ENCODE measurements around the gene HPS1.

HPS1 gene

DNA sequence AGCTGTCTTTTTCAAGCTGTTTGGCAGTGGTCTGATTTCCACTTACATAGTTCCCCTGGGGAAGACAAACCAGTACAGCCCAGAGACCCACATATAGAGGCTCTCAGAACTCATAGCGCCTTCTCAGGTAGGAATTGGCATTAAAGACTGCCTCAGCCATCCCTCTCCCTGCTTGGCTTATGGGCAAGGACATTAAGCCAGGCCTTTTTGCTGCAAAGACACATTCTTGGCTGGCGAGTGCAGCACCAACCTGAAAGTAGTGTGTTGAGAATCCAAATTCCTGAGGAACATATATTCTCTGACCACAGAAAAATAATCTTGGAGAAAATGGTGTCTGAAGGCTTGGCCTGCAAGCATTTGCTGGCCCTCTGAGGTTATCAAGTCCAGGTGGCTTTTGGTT is 39.2 kb upstream of the HPS1 start:
- Histone ChIP-seq H3K9me2 (replicated peaks; ENCODE audit: insufficient read depth, low read length) (no peaks in the 10 kb centered on the region), H3K9me3 (ENCODE audit: insufficient read depth, low read length) (no peaks in the 10 kb centered on the region), H3K9ac (ENCODE audit: low read length) (no peak overlapping the region)

DNA sequence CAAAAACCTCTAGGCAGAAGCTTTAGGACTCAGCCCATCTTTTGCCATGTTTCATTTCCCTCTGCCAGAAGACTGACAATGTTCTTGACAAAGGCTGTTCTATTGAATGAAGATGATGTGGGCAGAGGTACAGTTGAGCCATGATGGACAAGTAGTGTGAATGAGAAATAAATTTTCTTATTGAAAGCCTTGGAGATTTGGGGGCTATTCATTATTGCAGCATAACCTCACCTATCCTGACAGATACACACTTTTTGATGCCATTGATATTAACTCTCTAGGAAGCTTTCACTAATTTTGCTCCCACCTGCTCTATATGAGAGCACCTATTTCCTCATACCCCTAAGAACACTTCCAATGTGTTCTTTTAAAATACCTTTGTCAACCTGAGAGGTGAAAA is 36.9 kb upstream of the HPS1 start:
- H3K4me2 ChIP-seq (ENCODE audit: low read depth, low read length, poor library complexity, severe bottlenecking) = no peak overlapping the region
- no peaks in the 10 kb centered on the region for H4K20me1 ChIP-seq (ENCODE audit: low read depth, low read length)
- TF ChIP-seq EZH2phosphoT487 (conservative IDR thresholded peaks at IDR 0.05; ENCODE audit: low read length) (no peak), CTCF (IDR thresholded peaks at IDR 0.05; ENCODE audit: insufficient read depth, low read length, poor library complexity, severe bottlenecking) (no peak)
- H3K79me2 ChIP-seq (ENCODE audit: insufficient read depth, low read length) = no peaks in the 10 kb centered on the region
- H3K9me2 ChIP-seq (replicated peaks; ENCODE audit: insufficient read depth, low read length) = no peaks in the 10 kb centered on the region
- no peak overlapping the region for H3K27ac ChIP-seq (ENCODE audit: low read depth, low read length)
- H3K4me3 ChIP-seq (ENCODE audit: insufficient read depth, low read length, poor library complexity, severe bottlenecking) = no peak overlapping the region
- no peaks in the 10 kb centered on the region for H3K27me3 ChIP-seq (ENCODE audit: low read length)
- no peak overlapping the region for H2AFZ ChIP-seq (ENCODE audit: low read depth, low read length, severe bottlenecking)
- H3K9me3 ChIP-seq (ENCODE audit: insufficient read depth, low read length) = no peaks in the 10 kb centered on the region
- no peaks in the 10 kb centered on the region for H3K36me3 ChIP-seq (ENCODE audit: low read length)
- no peaks in the 10 kb centered on the region for H3F3A ChIP-seq (ENCODE audit: insufficient read depth)
- no peak overlapping the region for H3K9ac ChIP-seq (ENCODE audit: low read length)

More for the DNA sequence above, 39.2 kb upstream of the HPS1 start:
- no peaks in the 10 kb centered on the region for H3K79me2 ChIP-seq (ENCODE audit: insufficient read depth, low read length)
- H2AFZ ChIP-seq (ENCODE audit: low read depth, low read length, severe bottlenecking) = no peak overlapping the region
- H3F3A ChIP-seq (ENCODE audit: insufficient read depth) = no peaks in the 10 kb centered on the region
- H3K4me2 ChIP-seq (ENCODE audit: low read depth, low read length, poor library complexity, severe bottlenecking) = no peak overlapping the region
- H3K4me3 ChIP-seq (ENCODE audit: insufficient read depth, low read length, poor library complexity, severe bottlenecking) = no peak overlapping the region
- no peaks in the 10 kb centered on the region for H3K27me3 ChIP-seq (ENCODE audit: low read length)
- H4K20me1 ChIP-seq (ENCODE audit: low read depth, low read length) = no peaks in the 10 kb centered on the region
- TF ChIP-seq CTCF (IDR thresholded peaks at IDR 0.05; ENCODE audit: insufficient read depth, low read length, poor library complexity, severe bottlenecking) = no peak
- no peak for TF ChIP-seq EZH2phosphoT487 (conservative IDR thresholded peaks at IDR 0.05; ENCODE audit: low read length)
- no peak overlapping the region for H3K27ac ChIP-seq (ENCODE audit: low read depth, low read length)
- H3K36me3 ChIP-seq (ENCODE audit: low read length) = no peaks in the 10 kb centered on the region

DNA sequence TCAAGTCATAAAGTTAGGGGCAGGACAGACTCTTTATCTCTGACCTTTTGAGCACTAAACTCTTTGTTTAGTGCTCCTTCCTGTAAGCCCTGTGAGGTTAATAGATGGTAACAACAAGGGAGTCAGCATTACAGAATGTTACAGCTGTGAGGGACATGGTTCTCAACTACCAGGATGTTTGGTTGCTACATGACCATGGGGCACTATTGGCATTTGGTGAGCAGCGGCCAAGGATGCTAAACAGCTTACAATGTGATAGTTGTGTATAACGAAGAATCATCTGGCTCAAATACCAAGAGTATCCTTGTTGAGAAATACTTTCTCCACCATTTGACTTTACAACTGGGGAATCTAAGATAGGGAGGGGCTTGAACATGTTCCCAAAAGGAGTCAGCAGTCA is 35.4 kb upstream of the HPS1 start:
- no peak for TF ChIP-seq EZH2phosphoT487 (conservative IDR thresholded peaks at IDR 0.05; ENCODE audit: low read length)
- no peak for TF ChIP-seq CTCF (IDR thresholded peaks at IDR 0.05; ENCODE audit: insufficient read depth, low read length, poor library complexity, severe bottlenecking)
- Histone ChIP-seq H3F3A (ENCODE audit: insufficient read depth) (no peaks in the 10 kb centered on the region), H3K36me3 (ENCODE audit: low read length) (no peaks in the 10 kb centered on the region), H3K27me3 (ENCODE audit: low read length) (no peaks in the 10 kb centered on the region), H3K9me2 (replicated peaks; ENCODE audit: insufficient read depth, low read length) (no peaks in the 10 kb centered on the region), H3K9ac (ENCODE audit: low read length) (no peak overlapping the region), H2AFZ (ENCODE audit: low read depth, low read length, severe bottlenecking) (no peak overlapping the region), H3K4me3 (ENCODE audit: insufficient read depth, low read length, poor library complexity, severe bottlenecking) (no peak overlapping the region), H4K20me1 (ENCODE audit: low read depth, low read length) (no peaks in the 10 kb centered on the region), H3K79me2 (ENCODE audit: insufficient read depth, low read length) (no peaks in the 10 kb centered on the region), H3K4me2 (ENCODE audit: low read depth, low read length, poor library complexity, severe bottlenecking) (no peak overlapping the region), H3K27ac (ENCODE audit: low read depth, low read length) (no peak overlapping the region), H3K9me3 (ENCODE audit: insufficient read depth, low read length) (no peaks in the 10 kb centered on the region)

All from SU-DHL-6 (cell line).